ENCODE results near the gene OPA3. TPM values are rescaled to one million over a fixed set of nuclear protein-coding genes. Genes with fewer than 3 reads are reported as not detected.

OPA3 gene
- total RNA-seq, 1 experiment from 2014 or later, result 11.1 TPM

- no peak overlapping the region for H3K27ac ChIP-seq (ENCODE audit: low read depth, low read length)
- ChIA-PET POLR2A (no interaction called here), RAD21 (ENCODE audit: low non-redundant PET in 1 of 2, low total read pairs in 2 of 2, uncharacterized antibody in 2 of 2, unreplicated experiment in 2 of 2) (no interaction called here), CTCF (no interaction called here)
- peaks cover 10% of the 10 kb centered on the region for H3K79me2 ChIP-seq (ENCODE audit: insufficient read depth, low read length)
- ATAC-seq (no peak), DNase-seq (ENCODE audit: low read depth, low spot score) (no peak)
- intact Hi-C loops (cut with micrococcal nuclease), result no loop called here
- no peaks in the 10 kb centered on the region; a peak in 1 of 4 replicates for H3K36me3 ChIP-seq (ENCODE audit: control insufficient read depth in 1 of 2, insufficient read depth in 2 of 2, low read length in 2 of 2)
- no peak overlapping the region for H3K9ac ChIP-seq (ENCODE audit: low read length)
- no peaks in the 10 kb centered on the region for H3K27me3 ChIP-seq (ENCODE audit: insufficient read depth, low read length)
- no peak overlapping the region for H3K4me3 ChIP-seq (replicated peaks in 1 of 2; ENCODE audit: low read depth in 1 of 2, low read length in 2 of 2)
- H3K9me2 ChIP-seq (ENCODE audit: insufficient read depth), result no peaks in the 10 kb centered on the region
- no peaks in the 10 kb centered on the region for H3K9me3 ChIP-seq (ENCODE audit: control insufficient read depth in 1 of 2, insufficient read depth in 1 of 2, low read depth in 1 of 2, low read length in 2 of 2)
- peaks cover 5 to 11% of the 10 kb centered on the region in 2 experiments for H3K4me1 ChIP-seq (ENCODE audit: control insufficient read depth in 1 of 2, insufficient read depth in 2 of 2, low read length in 2 of 2)
- H2AFZ ChIP-seq (ENCODE audit: low read depth, low read length, poor library complexity, severe bottlenecking), result no peak overlapping the region
- H3K4me2 ChIP-seq (ENCODE audit: low read length), result no peak overlapping the region
- H4K20me1 ChIP-seq (ENCODE audit: insufficient read depth), result no peaks in the 10 kb centered on the region
- TF ChIP-seq POLR2AphosphoS5 (IDR thresholded peaks at IDR 0.05; ENCODE audit: low read depth, low read length) (no peak), ZFX (IDR thresholded peaks at IDR 0.05) (no peak), SP1 (IDR thresholded peaks at IDR 0.05; ENCODE audit: low read depth) (no peak), JUND (IDR thresholded peaks at IDR 0.05) (no peak), YY1 (IDR thresholded peaks at IDR 0.05; ENCODE audit: extremely low read depth, insufficient replicate concordance, low read depth, low read length) (no peak), ZNF274 (IDR thresholded peaks at IDR 0.05; ENCODE audit: low read depth, low read length) (no peak), ELF1 (IDR thresholded peaks at IDR 0.05; ENCODE audit: borderline replicate concordance, low read depth) (no peak), EZH2phosphoT487 (IDR thresholded peaks at IDR 0.05; ENCODE audit: borderline replicate concordance) (no peak), CBX3 (IDR thresholded peaks at IDR 0.05; ENCODE audit: low read depth) (no peak), CEBPB (IDR thresholded peaks at IDR 0.05; ENCODE audit: low read depth) (no peak), RAD21 (IDR thresholded peaks at IDR 0.05; ENCODE audit: low read depth) (no peak), EGR1 (IDR thresholded peaks at IDR 0.05; ENCODE audit: low read depth) (no peak)
- TF ChIP-seq, protein P1, sequence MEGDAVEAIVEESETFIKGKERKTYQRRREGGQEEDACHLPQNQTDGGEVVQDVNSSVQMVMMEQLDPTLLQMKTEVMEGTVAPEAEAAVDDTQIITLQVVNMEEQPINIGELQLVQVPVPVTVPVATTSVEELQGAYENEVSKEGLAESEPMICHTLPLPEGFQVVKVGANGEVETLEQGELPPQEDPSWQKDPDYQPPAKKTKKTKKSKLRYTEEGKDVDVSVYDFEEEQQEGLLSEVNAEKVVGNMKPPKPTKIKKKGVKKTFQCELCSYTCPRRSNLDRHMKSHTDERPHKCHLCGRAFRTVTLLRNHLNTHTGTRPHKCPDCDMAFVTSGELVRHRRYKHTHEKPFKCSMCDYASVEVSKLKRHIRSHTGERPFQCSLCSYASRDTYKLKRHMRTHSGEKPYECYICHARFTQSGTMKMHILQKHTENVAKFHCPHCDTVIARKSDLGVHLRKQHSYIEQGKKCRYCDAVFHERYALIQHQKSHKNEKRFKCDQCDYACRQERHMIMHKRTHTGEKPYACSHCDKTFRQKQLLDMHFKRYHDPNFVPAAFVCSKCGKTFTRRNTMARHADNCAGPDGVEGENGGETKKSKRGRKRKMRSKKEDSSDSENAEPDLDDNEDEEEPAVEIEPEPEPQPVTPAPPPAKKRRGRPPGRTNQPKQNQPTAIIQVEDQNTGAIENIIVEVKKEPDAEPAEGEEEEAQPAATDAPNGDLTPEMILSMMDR (IDR thresholded peaks at IDR 0.05 in 2 of 3, conservative IDR thresholded peaks at IDR 0.05 in 1 of 3; ENCODE audit: borderline replicate concordance in 1 of 3, insufficient read depth in 1 of 3, low read depth in 2 of 3, low read length in 2 of 3), result no peak
- TF ChIP-seq, protein P2, sequence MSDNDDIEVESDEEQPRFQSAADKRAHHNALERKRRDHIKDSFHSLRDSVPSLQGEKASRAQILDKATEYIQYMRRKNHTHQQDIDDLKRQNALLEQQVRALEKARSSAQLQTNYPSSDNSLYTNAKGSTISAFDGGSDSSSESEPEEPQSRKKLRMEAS (IDR thresholded peaks at IDR 0.05), result no peak
- BruUV-seq (replicated peaks), result no TSS peak
Observed at GRCh38 chr19:45553464-45553863, 31.1 kb downstream of the OPA3 start.
